HS-5 (cell line): ENCODE data around the gene SEPTIN2.
"Not testable (repeated sequence)": the region's sequence is repeated elsewhere in the genome, so short reads cannot be mapped to it uniquely, and the experiment has no call there.

Experiments
- DNase-seq: peaks from one replicate; pipeline ENCODE4 v3.0.0-alpha.2; 2012; ENCODE audit warnings: low read depth

The SEPTIN2 gene

GRCh38 chr2:241288324-241288888, 27.3 kb upstream of the SEPTIN2 start:
- no peak for DNase-seq

GRCh38 chr2:241289053-241289452, 26.7 kb upstream of the SEPTIN2 start:
- no peak for DNase-seq

- DNase-seq = no peak
Observed at GRCh38 chr2:241289597-241289996, 26.1 kb upstream of the SEPTIN2 start.

GRCh38 chr2:241291153-241291552, 24.6 kb upstream of the SEPTIN2 start:
- no peak for DNase-seq

GRCh38 chr2:241291977-241292376, 23.7 kb upstream of the SEPTIN2 start:
- DNase-seq = no peak

GRCh38 chr2:241293378-241293797, 22.3 kb upstream of the SEPTIN2 start:
- DNase-seq = not testable (repeated sequence)

GRCh38 chr2:241295326-241296095, 20.2 kb upstream of the SEPTIN2 start:
- DNase-seq = no peak

GRCh38 chr2:241296767-241297166, 19.0 kb upstream of the SEPTIN2 start:
- no peak for DNase-seq

GRCh38 chr2:241298673-241299072, 17.1 kb upstream of the SEPTIN2 start:
- DNase-seq = no peak

GRCh38 chr2:241300000-241300399, 15.7 kb upstream of the SEPTIN2 start:
- no peak for DNase-seq

GRCh38 chr2:241302083-241302482, 13.6 kb upstream of the SEPTIN2 start:
- DNase-seq = no peak

- no peak for DNase-seq
Observed at GRCh38 chr2:241302759-241303651, 12.7 kb upstream of the SEPTIN2 start.

GRCh38 chr2:241304039-241304670, 11.6 kb upstream of the SEPTIN2 start:
- DNase-seq = no peak

GRCh38 chr2:241307055-241307454, 8.7 kb upstream of the SEPTIN2 start:
- no peak for DNase-seq

- DNase-seq = no peak
Observed at GRCh38 chr2:241308267-241308666, 7.5 kb upstream of the SEPTIN2 start.

GRCh38 chr2:241308832-241309500, 6.8 kb upstream of the SEPTIN2 start:
- DNase-seq = no peak

GRCh38 chr2:241309684-241310117, 6.0 kb upstream of the SEPTIN2 start:
- no peak for DNase-seq

- no peak for DNase-seq
Observed at GRCh38 chr2:241310917-241311566, 4.7 kb upstream of the SEPTIN2 start.

- DNase-seq = no peak
Observed at GRCh38 chr2:241312082-241312481, 3.6 kb upstream of the SEPTIN2 start.

- DNase-seq = no peak
Observed at GRCh38 chr2:241313543-241314095, 2.1 kb upstream of the SEPTIN2 start.
